D341Med (cell line): ENCODE measurements around the gene KAT2B.
A peak's percentile ranks its signal among the peaks of the same experiment; 100 is the strongest.

Experiments used
- DNase-seq: peaks from one replicate; pipeline ENCODE4 v3.0.0; 2012; ENCODE audit warnings: low spot score

Gene KAT2B

DNA sequence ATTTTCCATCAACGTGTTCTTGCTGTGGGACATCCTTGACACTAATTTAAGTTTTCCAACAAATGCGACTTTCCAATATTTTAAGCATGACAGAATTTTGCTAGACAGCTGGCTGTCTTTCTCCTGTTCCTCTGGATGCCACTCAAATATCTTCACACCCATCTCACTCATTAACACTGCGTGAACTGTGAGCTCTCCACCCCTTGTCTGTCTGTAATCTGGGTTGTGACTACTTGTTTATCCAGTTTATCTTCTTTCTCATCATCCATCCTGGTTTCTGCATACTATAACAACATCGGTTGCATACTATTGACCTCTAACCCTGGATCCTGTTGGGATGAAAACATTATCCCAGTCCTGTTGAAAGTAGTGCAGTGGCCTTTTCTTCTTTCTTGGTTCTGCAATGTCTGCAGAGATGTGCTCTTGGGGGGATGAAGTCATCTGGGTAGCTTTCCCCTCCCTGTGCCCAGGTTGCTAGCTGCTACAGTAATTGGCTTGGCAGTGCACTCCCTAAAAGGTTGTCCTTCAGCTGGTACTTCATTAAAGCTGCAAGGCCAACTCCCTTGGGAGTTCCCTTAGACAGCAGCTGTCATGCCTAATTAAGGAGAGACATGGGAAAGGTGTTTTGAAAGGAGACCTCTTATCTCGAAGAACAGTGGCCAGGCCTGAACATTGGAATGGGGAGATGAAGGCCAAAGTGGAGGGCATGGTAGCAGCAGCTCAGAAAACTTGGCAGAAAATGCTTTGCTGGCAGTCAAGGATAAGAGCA, 24.7 kb downstream of the KAT2B start:
- DNase-seq, result peak; percentile 50

GRCh38 chr3:20066079-20066478, 25.8 kb downstream of the KAT2B start:
- no peak for DNase-seq

DNA sequence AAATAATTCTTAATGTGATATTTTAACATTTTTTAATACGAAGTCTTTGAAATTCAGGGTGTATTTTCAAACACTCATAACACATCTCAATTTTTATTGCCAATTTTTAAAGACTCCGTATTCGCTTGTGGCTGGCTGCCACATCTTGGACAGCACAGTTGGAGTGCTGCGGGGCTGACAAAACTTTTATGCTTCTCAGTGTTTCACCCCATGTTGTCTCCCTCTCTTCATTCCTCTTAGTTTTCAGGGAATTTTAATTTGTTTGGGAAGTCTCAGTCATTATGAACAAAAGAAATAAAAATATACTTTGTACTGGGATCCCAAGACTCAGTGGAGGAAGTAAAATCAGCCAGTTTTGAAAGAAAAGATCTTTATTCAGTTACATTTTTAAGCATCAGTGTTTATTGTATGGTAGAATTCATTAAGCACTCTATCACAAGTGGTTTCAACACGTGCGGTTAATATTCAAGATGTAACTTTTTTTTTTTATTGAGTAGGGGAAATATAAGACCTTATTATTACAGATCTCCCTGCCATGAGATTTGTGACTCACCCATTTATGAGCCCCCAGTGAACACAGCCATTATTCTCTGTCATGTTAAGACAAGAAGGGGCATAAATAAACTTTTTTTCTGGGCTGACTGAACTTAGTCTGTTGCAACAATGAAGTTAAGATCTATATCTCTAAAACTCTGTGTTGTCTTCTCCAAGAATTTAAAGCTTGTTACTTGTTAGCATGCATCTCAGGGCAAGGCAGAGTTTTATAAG, 26.8 kb downstream of the KAT2B start:
- DNase-seq, result no peak

DNA sequence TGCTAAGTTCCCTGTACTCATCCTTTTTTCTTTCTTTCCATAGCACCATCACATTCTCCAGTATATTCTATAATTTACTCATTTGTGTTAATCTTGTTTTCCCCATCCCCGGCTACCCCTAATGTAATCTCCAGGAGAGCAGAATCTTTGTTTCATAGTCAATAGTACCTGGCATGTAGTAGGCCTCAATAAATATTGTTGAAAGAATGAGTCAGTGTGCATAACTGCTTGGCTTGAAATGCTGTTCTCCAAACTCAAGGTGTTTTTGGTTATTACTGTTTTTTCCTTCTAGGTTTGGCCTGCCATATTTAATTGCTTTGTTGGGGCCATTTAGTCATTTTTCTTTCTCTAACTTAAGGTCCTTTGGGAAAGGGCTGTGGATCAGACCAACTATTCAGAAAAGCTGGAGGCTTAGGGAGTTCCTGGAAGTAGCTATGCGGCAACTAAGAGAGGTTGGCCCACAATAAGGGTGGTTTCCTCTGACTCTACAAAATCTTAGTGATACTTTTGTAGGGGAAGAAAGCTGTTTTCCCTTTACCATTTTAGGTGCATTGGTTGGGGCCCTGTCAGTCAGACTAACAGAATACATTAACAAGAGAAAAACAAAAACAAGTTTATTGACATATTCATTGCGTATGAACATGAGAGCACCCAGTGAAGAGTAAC, 28.4 kb downstream of the KAT2B start:
- DNase-seq, result no peak

GRCh38 chr3:20069178-20069532, 28.9 kb downstream of the KAT2B start:
- no peak for DNase-seq

GRCh38 chr3:20071175-20071574, 30.9 kb downstream of the KAT2B start:
- no peak for DNase-seq

- no peak for DNase-seq
These were observed 32.2 kb downstream of the KAT2B start for GRCh38 chr3:20072422-20072821.

DNA sequence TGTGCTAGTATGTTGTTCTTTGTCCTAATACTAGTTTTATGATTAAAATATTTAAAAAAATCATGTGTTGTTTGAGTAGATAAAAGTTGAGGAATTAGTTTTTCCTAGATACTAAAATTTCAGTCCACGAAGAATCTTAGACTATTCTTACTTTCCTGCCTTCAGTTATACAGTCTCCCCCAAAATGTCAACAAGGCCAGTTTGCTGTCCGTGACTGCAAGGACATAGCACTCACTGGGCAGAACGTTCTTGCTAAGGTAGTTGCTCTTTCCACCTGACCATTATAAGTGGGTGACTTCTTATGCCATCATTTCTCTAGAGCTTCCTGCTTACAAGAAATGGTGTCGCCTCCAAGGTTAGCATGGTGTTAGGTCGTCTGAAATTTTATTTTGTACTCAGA, 32.8 kb downstream of the KAT2B start:
- DNase-seq, result no peak

DNA sequence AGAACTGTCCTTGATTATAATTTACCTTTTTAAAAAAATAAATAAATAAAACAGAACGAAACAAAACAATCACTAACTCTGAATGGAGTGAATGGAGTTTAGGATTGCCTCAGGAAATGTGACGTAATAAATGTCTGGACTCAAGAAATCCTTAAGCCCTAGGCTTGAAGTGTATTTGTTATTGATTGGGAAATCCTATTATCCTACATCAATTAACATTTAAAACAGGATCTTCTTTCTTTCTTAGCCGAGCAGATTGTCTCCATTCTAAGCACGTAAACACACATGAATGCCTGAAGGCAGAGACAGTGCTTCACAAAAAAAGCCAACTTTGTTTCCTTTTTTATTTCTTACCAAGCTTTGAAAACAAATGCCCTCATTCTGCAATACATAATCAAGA, 33.4 kb downstream of the KAT2B start:
- DNase-seq, result no peak

DNA sequence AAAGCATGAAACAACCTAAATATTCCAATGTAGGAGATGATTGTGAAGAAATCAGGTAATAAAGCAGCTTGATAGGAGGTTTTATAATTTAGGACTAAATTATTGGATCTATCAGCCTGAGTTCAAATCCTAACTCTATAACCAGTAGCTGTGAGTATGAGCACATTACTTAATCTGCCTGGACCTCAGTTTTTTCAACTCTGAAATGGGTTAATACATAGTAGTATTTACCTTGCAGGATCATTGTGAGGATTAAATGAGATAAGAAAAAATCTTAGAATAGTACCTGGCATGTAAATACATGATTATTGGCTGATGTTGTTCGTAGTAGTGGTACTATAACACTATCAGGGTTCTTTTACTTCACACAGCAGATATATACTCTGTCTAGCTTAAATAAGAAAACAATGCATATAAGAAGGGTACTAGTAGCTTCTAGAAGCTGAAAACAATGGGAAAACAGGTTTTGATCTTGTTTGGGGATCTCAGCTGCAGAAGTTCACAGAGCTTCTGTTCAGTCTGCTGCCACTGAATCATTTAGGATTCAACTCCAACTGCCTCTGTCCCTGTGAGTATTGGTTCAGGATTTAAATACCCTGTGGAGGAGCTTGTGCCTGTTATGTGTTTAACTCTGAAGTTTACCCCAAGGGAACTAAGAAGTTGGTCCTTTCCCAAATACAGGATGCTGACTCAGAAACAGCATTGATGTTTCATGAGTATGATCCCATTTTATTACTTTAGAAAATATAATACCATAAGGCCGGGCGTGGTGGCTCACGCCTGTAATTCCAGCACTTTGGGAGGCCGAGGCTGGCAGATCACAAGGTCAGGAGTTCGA, 34.2 kb downstream of the KAT2B start:
- DNase-seq, result no peak

DNA sequence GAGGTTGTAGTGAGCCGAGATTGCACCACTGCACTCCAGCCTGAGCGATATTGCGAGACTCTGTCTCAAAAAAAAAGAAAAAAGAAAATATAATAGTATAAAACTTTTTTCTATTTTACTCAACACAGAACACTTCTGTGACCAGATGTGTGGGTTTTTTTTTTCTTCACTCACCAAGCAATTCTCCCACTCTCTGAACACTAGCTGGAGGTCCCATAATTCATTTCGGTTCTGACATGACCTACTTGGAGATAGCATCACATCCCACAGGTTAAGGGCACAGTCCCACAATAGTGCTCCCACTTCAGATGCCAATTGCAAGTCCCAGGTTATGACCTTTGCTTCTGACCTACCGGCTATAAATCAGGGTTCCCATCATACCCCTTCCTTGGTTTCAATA, 35.0 kb downstream of the KAT2B start:
- DNase-seq, result no peak

GRCh38 chr3:20076296-20076997, 36.2 kb downstream of the KAT2B start:
- DNase-seq, result no peak

GRCh38 chr3:20077068-20077467, 36.8 kb downstream of the KAT2B start:
- DNase-seq, result no peak

DNA sequence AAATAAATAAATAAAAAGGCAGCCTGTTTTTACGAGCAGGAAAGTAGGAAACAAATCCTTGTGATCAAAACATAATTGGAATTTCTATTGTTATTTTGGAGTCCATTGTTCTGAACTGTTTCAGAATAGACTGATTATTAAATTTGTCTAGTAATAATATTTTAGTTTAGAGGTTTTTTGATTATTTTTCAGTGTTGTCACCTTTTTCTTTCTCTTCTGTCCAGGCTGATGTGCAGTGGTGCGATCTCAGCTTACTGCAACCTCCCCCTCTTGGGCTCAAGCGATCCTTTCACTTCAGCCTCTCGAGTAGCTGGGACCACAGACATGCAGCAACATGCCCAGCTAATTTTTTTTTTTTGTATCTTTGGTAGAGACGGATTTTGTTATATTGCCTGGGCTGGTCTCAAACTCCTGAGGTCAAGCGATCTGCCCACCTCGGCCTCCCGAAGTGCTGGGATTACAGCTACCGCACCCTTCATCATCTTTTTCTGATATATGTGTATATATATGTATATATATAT, 38.0 kb downstream of the KAT2B start:
- no peak for DNase-seq

GRCh38 chr3:20079621-20080020, 39.4 kb downstream of the KAT2B start:
- no peak for DNase-seq

DNA sequence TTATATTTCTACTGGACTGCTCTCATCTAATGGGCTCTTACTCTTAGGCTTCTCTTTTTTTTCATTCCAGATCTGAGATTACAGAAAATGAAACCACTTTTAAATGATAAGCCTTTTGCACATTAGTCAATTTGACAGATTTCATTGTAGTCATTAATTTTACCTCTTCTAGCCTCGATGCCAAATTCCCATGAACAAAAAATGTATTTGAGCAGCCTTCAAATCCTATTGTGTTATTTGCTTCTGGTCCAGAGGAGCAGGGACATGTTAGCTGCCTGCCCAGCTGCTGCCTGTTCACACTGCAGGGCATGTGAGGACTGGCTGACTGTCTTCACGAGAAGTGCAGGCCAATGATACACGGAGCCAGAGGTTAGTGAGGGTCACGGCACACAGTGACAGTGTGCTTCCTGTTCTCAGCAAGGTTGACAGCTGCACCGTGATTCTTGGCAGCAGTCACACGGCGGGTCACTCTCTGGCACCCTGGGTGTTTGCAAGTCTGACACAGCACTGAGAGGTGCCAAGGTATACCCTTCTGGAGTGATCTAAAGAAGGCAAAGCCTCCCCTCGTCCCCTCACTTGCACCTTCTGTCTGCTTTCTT, 40.8 kb downstream of the KAT2B start:
- peak; percentile 36 for DNase-seq

DNA sequence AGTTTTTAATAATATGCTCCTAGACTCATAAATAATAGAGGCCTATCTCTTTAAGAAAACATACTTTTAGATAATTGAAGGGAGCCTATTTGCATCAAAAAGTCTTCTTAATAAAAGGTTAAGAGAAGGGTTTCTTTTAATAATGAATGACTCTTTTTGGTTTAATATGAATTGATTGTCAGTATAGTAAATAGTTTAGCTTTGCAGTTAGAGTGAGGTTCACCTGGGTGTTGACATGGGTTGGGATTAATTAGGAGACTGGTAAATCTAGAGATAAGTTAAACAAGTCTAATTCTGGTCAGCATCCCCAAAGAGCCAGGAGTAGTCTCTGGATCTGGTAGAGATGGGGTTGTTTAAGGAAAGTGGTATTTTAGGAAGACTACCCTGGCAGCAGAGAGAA, 43.0 kb downstream of the KAT2B start:
- DNase-seq, result no peak

DNA sequence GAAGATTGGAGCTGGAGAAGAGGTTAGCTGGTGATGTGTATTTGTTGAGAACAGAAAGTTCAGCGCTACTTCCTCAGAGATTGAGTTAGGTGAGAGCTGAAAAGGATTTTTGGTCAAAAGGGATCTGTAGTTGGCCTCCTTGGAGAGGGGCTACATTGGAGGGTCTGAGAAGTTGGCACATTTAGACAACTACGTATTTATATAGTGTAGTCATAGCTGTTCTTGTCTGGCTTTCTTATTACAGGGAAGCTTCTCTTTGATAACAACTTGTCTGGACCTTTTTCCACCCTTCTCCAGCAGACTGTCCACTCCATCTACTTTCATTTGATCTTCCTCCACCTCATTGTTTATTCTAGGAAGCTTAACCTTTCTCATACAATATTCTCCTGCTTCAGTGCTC, 43.7 kb downstream of the KAT2B start:
- DNase-seq, result no peak

DNA sequence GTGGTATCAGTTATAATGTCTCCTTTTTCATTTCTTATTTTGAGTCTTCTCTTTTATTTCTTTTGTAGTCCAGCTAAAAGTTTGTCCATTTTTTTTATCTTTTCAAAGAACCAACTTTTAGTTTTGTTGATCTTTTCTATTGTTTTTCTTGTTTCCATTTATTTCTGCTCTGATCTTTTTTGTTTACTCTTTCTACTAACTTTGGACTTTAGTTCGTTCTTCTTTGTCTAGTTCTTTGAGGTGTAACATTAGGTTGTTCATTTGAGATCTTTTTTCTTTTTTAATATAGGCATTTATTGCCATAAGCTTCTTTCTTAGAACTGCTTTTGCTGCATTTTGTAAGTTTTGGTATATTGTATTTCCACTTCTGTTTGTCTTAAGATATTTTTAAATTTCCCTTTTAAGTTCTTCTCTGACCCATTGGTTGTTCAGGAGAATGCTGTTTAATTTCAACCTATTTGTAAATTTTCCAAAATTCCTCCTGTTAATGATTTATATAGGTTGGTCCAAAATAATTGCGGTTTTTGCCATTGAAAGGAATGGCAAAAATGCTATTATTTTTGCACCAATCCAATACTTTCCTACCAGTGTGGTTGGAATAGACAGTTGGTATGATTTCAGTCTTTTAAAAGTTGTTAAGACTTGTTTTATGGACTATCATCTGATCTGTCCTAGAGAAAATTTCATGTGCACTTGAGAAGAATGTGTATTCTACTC, 51.2 kb downstream of the KAT2B start:
- no peak for DNase-seq

- no peak for DNase-seq
These were observed 55.2 kb downstream of the KAT2B start for GRCh38 chr3:20095470-20095869.
